ACC112 (cell line): ENCODE results near the gene MACROD2.

ENCODE experiments used
- H2AFZ ChIP-seq: fragments of 200-600 bp; sonication (generic); one replicate; pipeline ENCODE4 v1.6.0; 2017; ENCODE audit warnings: antibody characterized with exemption, low read length; ENCODE audit not compliant: unreplicated experiment
- H3K27ac ChIP-seq: fragments of 200-600 bp; sonication (generic); 2 replicates; pipeline ENCODE4 v1.5.1; 2014; ENCODE audit warnings: low read depth, mild to moderate bottlenecking, antibody characterized with exemption, low read length, moderate library complexity
- H3K27me3 ChIP-seq: fragments of 200-600 bp; sonication (generic); 2 replicates; pipeline ENCODE4 v1.6.1; 2014; ENCODE audit warnings: mild to moderate bottlenecking, antibody characterized with exemption, low read length, moderate library complexity, mixed read lengths; ENCODE audit not compliant: insufficient read depth
- H3K36me3 ChIP-seq: fragments of 200-600 bp; sonication (generic); 2 replicates; pipeline ENCODE4 v1.6.1; 2016; ENCODE audit warnings: mild to moderate bottlenecking, antibody characterized with exemption, low read length, moderate library complexity, mixed read lengths; ENCODE audit not compliant: insufficient read depth
- H3K4me1 ChIP-seq: fragments of 200-600 bp; sonication (generic); one replicate; pipeline ENCODE4 v1.6.1; 2016; ENCODE audit warnings: low read length, mixed read lengths; ENCODE audit not compliant: insufficient read depth, unreplicated experiment, control insufficient read depth
- H3K4me3 ChIP-seq: fragments of 200-600 bp; sonication (generic); 2 replicates; pipeline ENCODE4 v1.5.1; 2014; ENCODE audit warnings: mild to moderate bottlenecking, low read depth, low read length
- H3K79me2 ChIP-seq: fragments of 200-600 bp; sonication (generic); one replicate; pipeline ENCODE4 v1.6.0; 2016; ENCODE audit warnings: low read length; ENCODE audit not compliant: control insufficient read depth, unreplicated experiment, insufficient read depth

MACROD2 gene

DNA sequence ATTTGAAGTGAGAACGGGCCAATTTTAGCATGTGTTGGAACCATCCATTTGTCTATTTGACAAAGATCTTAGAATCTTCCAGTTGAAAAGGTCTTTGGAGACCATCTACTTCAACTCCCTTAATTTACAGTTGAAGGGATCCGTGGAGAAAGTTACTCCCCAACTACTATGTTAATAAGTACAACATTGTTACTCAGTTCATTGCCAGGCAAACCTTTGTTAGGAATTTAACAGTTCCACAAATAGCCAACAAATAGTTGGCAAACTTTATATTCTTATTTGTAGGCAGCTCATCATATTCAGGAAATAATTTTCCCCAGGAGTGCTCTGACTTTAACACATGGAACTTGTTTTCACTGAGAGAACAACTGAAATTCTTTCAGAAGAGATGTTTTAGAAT, 423.1 kb downstream of the MACROD2 start:
- Histone ChIP-seq H3K27ac (no peak overlapping the region), H3K36me3 (no peaks in the 10 kb centered on the region), H3K4me3 (no peak overlapping the region), H2AFZ (no peak overlapping the region), H3K4me1 (no peaks in the 10 kb centered on the region), H3K27me3 (no peaks in the 10 kb centered on the region), H3K79me2 (no peaks in the 10 kb centered on the region)

DNA sequence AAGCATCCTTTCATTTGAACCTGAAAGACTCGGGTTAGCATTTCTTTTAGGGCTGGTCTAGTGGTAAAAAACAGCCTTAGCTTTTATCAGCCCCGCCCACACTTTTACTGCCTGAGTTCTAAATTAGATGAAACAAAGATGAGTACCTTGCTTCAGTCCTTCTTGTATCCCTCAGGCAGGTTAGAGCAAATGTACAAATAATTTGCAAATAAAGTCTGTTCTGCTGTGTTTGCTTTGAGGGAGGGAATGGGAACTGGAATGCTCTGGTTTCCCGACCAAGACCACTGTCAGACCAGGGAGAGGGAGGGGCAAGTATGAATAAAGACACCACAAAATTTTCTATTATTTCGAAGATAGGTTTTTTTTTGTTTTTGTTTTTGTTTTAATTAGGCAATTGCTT, 427.6 kb downstream of the MACROD2 start:
- no peaks in the 10 kb centered on the region for H3K27me3 ChIP-seq

GRCh38 chr20:14431568-14431967, 436.3 kb downstream of the MACROD2 start:
- Histone ChIP-seq H2AFZ (no peak overlapping the region), H3K79me2 (no peaks in the 10 kb centered on the region), H3K4me3 (no peak overlapping the region), H3K4me1 (peaks cover 5% of the 10 kb centered on the region), H3K27ac (no peak overlapping the region), H3K27me3 (no peaks in the 10 kb centered on the region), H3K36me3 (no peaks in the 10 kb centered on the region)

More for the DNA sequence above, 427.6 kb downstream of the MACROD2 start:
- Histone ChIP-seq H3K36me3 (no peaks in the 10 kb centered on the region), H3K4me1 (no peaks in the 10 kb centered on the region), H3K27ac (no peak overlapping the region), H3K4me3 (no peak overlapping the region), H3K79me2 (no peaks in the 10 kb centered on the region), H2AFZ (no peak overlapping the region)

- Histone ChIP-seq H3K27ac (no peak overlapping the region), H3K27me3 (no peaks in the 10 kb centered on the region), H3K4me3 (no peak overlapping the region), H3K36me3 (no peaks in the 10 kb centered on the region), H3K79me2 (no peaks in the 10 kb centered on the region), H2AFZ (no peak overlapping the region), H3K4me1 (peaks cover 5% of the 10 kb centered on the region)
These were observed 436.8 kb downstream of the MACROD2 start for GRCh38 chr20:14432085-14432484.

DNA sequence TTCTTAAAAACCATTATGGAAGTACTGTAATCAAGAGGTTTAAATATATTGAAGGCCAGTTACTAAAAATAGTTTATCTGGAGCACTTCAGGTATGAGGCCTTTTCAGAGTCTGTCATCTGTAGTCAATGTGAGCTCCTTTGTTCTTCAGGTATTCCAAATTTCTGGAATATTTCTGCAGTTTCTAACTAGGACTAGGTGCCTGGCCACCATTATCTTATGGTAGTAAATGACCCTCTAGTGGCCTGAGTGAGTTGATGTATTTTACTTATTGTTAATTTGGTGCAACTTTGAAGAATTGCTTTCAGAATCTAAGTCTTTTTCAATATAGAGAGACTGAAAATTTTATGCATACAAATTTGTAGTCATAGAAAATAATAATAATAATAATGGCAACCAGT, 437.3 kb downstream of the MACROD2 start:
- Histone ChIP-seq H3K27ac (no peak overlapping the region), H3K36me3 (no peaks in the 10 kb centered on the region), H3K4me3 (no peak overlapping the region), H3K4me1 (peaks cover 5% of the 10 kb centered on the region), H3K27me3 (no peaks in the 10 kb centered on the region), H2AFZ (no peak overlapping the region), H3K79me2 (no peaks in the 10 kb centered on the region)

DNA sequence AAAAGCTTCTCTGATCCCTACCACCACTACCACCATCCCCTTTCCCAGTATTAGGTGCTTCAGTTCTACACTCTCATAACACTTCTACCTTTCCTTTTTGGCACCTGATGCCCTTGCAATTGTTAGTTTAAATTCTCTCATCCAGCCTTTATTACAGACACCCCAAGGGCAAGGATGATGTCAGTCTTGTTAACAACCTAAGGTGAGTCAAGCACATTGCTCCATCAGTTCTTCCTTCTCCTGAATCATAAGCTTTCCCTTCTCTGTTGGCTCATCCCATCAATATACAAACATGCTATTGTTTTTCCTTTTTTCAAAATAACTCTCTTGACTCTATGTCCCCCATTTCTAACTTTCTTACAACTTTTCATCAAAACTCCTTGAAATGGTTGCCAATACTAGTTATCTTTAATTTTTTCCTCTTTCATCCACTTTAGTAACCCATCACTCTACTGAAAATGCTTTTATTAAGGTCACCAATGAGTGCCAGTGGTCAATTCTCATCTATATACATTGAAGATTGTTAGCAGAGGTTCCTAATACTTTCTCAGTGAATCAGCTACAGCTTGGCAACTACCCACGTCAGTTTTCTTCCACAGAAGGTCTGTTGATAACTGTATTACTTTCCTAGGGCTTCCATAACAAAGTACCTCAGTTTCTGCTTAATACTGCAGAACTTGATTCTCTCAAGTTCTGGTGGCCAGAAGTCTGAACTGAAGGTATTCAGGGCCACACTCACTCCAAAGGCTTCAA, 439.2 kb downstream of the MACROD2 start:
- no peak overlapping the region for H3K27ac ChIP-seq
- no peak overlapping the region for H2AFZ ChIP-seq
- no peaks in the 10 kb centered on the region for H3K79me2 ChIP-seq
- no peak overlapping the region for H3K4me3 ChIP-seq
- peaks cover 5% of the 10 kb centered on the region for H3K4me1 ChIP-seq
- H3K27me3 ChIP-seq: no peaks in the 10 kb centered on the region
- H3K36me3 ChIP-seq: no peaks in the 10 kb centered on the region

- H2AFZ ChIP-seq: no peak overlapping the region
- H3K27me3 ChIP-seq: no peaks in the 10 kb centered on the region
These were observed 445.9 kb downstream of the MACROD2 start for GRCh38 chr20:14441201-14441600.

DNA sequence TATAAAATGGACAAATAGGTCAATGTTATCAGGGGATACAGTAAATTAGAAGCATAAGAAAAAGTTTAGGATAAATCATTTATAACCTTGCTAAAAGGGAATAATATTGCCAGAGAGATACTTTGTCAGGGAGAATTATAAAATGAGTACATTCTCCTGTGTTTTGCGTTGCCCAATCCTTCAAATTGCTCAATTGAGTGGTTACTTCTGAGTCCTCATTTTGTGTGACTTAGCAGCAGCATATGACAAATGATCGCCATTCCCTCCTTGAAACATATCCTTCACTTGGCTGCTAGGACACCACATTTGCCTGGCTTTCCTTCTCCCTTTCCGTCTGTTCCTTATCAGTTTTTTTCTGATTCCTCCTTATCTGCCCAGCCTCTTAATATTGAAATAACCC, 448.8 kb downstream of the MACROD2 start:
- no peak overlapping the region for H3K27ac ChIP-seq
- no peaks in the 10 kb centered on the region for H3K36me3 ChIP-seq
- H3K79me2 ChIP-seq: no peaks in the 10 kb centered on the region
- H3K4me1 ChIP-seq: peaks cover 14% of the 10 kb centered on the region
- H2AFZ ChIP-seq: peak overlapping the region; percentile 73
- H3K4me3 ChIP-seq: no peak overlapping the region
- H3K27me3 ChIP-seq: no peaks in the 10 kb centered on the region

More at GRCh38 chr20:14441201-14441600, 445.9 kb downstream of the MACROD2 start:
- Histone ChIP-seq H3K36me3 (no peaks in the 10 kb centered on the region), H3K79me2 (no peaks in the 10 kb centered on the region), H3K4me3 (no peak overlapping the region), H3K4me1 (peaks cover 12% of the 10 kb centered on the region), H3K27ac (no peak overlapping the region)

DNA sequence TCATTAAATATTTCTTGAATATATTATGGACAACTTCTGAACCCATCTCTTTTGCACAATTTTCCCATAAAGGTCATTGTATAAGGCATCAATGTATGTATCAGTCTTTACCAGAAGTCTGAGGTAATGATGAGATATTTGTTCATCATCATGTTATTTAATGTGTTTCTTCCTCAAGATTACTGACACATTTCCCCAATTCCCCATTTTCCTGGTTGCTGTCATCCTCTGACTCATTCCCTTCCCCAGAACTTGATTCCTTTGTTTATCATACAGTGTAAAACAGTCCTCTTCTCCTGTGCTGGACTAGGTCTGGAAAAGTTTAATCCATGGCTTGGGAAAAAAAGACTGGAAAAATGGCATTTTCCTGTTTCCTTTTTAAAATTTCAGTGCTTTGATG, 450.0 kb downstream of the MACROD2 start:
- Histone ChIP-seq H3K36me3 (no peaks in the 10 kb centered on the region), H2AFZ (no peak overlapping the region), H3K4me1 (peaks cover 22% of the 10 kb centered on the region), H3K27ac (peak overlapping the region; percentile 16; the same call in 1 of the 2 replicates), H3K27me3 (no peaks in the 10 kb centered on the region), H3K4me3 (no peak overlapping the region), H3K79me2 (no peaks in the 10 kb centered on the region)

DNA sequence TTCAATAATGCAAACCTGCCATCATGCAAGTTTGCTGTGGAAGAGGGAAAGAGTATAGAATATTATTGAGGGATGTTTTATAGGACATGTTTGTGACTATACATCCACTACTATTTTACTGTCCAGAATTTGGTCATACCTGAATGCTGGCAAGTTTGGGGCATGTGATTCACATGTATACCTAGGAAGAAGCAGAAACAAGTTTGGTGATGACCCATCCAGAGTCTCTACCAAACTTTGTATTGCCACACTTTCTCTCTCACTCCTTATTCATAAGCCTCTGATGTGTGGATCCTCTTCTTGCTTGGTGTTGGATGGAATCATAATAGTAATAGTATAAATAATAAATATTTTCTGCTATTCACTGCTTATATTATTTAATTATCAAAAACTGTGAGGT, 450.6 kb downstream of the MACROD2 start:
- Histone ChIP-seq H3K36me3 (no peaks in the 10 kb centered on the region), H2AFZ (no peak overlapping the region), H3K27ac (0 out of 2 replicates have a peak overlapping the region, but pooled peaks have one; percentile 9), H3K27me3 (no peaks in the 10 kb centered on the region), H3K79me2 (no peaks in the 10 kb centered on the region), H3K4me3 (no peak overlapping the region), H3K4me1 (peaks cover 22% of the 10 kb centered on the region)

- Histone ChIP-seq H3K27ac (no peak overlapping the region), H2AFZ (no peak overlapping the region), H3K79me2 (no peaks in the 10 kb centered on the region), H3K27me3 (no peaks in the 10 kb centered on the region), H3K36me3 (no peaks in the 10 kb centered on the region), H3K4me1 (peaks cover 22% of the 10 kb centered on the region), H3K4me3 (no peak overlapping the region)
These were observed 451.1 kb downstream of the MACROD2 start for GRCh38 chr20:14446446-14446845.
